Measurements from ENCODE around the gene CHRDL1. TPM values are rescaled to one million over a fixed set of nuclear protein-coding genes. Genes with fewer than 3 reads are reported as not detected.
"Not testable (repeated sequence)": the region's sequence is repeated elsewhere in the genome, so short reads cannot be mapped to it uniquely, and the experiment has no call there.

Gene CHRDL1
- total RNA-seq (2014; rRNA removed; shearing (Covaris generic)): 3.9 and 4.1 TPM in 2 replicates
- 1.9 and 2.5 TPM in 2 replicates for polyA plus RNA-seq (2015; cell fraction: cytosol; rRNA removed)
- polyA plus RNA-seq (2015; cell fraction: nucleus; rRNA removed): 2.9 and 4.0 TPM in 2 replicates

- DNase-seq (ENCODE audit: low read depth): peak; percentile 31
Measured at GRCh38 chrX:110795645-110796406, at the start of gene CHRDL1. TSS of gene CHRDL1 (minus strand) at chrX:110795817. CDS start at chrX:110792181, 3,636 bp downstream.

GRCh38 chrX:110836982-110837381 is 41.4 kb upstream of the CHRDL1 start:
- DNase-seq (ENCODE audit: low read depth): no peak

- no peak for DNase-seq (ENCODE audit: low read depth)
Measured at GRCh38 chrX:110836451-110836850, 40.8 kb upstream of the CHRDL1 start.

GRCh38 chrX:110836001-110836400 is 40.4 kb upstream of the CHRDL1 start:
- DNase-seq (ENCODE audit: low read depth): no peak

- DNase-seq (ENCODE audit: low read depth): no peak
Measured at GRCh38 chrX:110825972-110826371, 30.4 kb upstream of the CHRDL1 start.

GRCh38 chrX:110816543-110816942 is 20.9 kb upstream of the CHRDL1 start:
- DNase-seq (ENCODE audit: low read depth): not testable (repeated sequence)

- peak; percentile 22 for DNase-seq (ENCODE audit: low read depth)
Measured at GRCh38 chrX:110806145-110806544, 10.5 kb upstream of the CHRDL1 start.

- DNase-seq (ENCODE audit: low read depth): no peak
Measured at GRCh38 chrX:110805303-110805702, 9.7 kb upstream of the CHRDL1 start.

GRCh38 chrX:110804446-110804845 is 8.8 kb upstream of the CHRDL1 start:
- DNase-seq (ENCODE audit: low read depth): no peak

GRCh38 chrX:110803506-110803905 is 7.9 kb upstream of the CHRDL1 start:
- DNase-seq (ENCODE audit: low read depth): peak; percentile 26

GRCh38 chrX:110796407-110796697 is 735 bp upstream of the CHRDL1 start:
- DNase-seq (ENCODE audit: low read depth): no peak

- DNase-seq (ENCODE audit: low read depth): no peak
Measured at GRCh38 chrX:110794601-110795000, 1.0 kb downstream of the CHRDL1 start.

GRCh38 chrX:110791071-110791470 is 4.5 kb downstream of the CHRDL1 start:
- no peak for DNase-seq (ENCODE audit: low read depth)

GRCh38 chrX:110786486-110786885 is 9.1 kb downstream of the CHRDL1 start:
- peak; percentile 83 for DNase-seq (ENCODE audit: low read depth)

- DNase-seq (ENCODE audit: low read depth): peak; percentile 41
Measured at GRCh38 chrX:110759785-110760184, 35.8 kb downstream of the CHRDL1 start.

- DNase-seq (ENCODE audit: low read depth): no peak
Measured at GRCh38 chrX:110758781-110759422, 36.7 kb downstream of the CHRDL1 start.

GRCh38 chrX:110755611-110756010 is 40.0 kb downstream of the CHRDL1 start:
- DNase-seq (ENCODE audit: low read depth): no peak

- DNase-seq (ENCODE audit: low read depth): peak; percentile 38
Measured at GRCh38 chrX:110755061-110755460, 40.6 kb downstream of the CHRDL1 start.

GRCh38 chrX:110750526-110751189 is 45.0 kb downstream of the CHRDL1 start:
- DNase-seq (ENCODE audit: low read depth): no peak

- no peak for DNase-seq (ENCODE audit: low read depth)
Measured at GRCh38 chrX:110748256-110748806, 47.3 kb downstream of the CHRDL1 start.

- DNase-seq (ENCODE audit: low read depth): no peak
Measured at GRCh38 chrX:110746014-110746413, 49.6 kb downstream of the CHRDL1 start.

GRCh38 chrX:110745288-110745687 is 50.3 kb downstream of the CHRDL1 start:
- no peak for DNase-seq (ENCODE audit: low read depth)

All from HT1080 (cell line).